Measurements from ENCODE around the gene CD3G. TPM values are rescaled to one million over a fixed set of nuclear protein-coding genes. Genes with fewer than 3 reads are reported as not detected.
A peak's percentile ranks its signal among the peaks of the same experiment; 100 is the strongest.
"Not testable (repeated sequence)": the region's sequence is repeated elsewhere in the genome, so short reads cannot be mapped to it uniquely, and the experiment has no call there.

Gene CD3G
- total RNA-seq, 1 experiment from 2014 or later = not detected

- H3K27me3 ChIP-seq (replicated peaks) = no peaks in the 10 kb centered on the region
- H3K9me3 ChIP-seq (replicated peaks) = no peaks in the 10 kb centered on the region
- no peak overlapping the region for H3K4me3 ChIP-seq
- no peak for DNase-seq (ENCODE audit: low read depth in 1 of 2, low spot score in 2 of 2)
- H3K36me3 ChIP-seq = peaks cover 7% of the 10 kb centered on the region
- no peak overlapping the region for H3K27ac ChIP-seq
- H3K4me1 ChIP-seq (replicated peaks) = no peaks in the 10 kb centered on the region
Observed at GRCh38 chr11:118374729-118375128, 30.6 kb downstream of the CD3G start.

GRCh38 chr11:118375978-118376377 is 31.8 kb downstream of the CD3G start:
- H3K9me3 ChIP-seq (replicated peaks) = no peaks in the 10 kb centered on the region
- H3K27me3 ChIP-seq (replicated peaks) = no peaks in the 10 kb centered on the region
- no peak overlapping the region for H3K27ac ChIP-seq
- DNase-seq (ENCODE audit: low read depth in 1 of 2, low spot score in 2 of 2) = no peak
- no peaks in the 10 kb centered on the region for H3K4me1 ChIP-seq (replicated peaks)
- H3K4me3 ChIP-seq = no peak overlapping the region
- H3K36me3 ChIP-seq = peaks cover 10% of the 10 kb centered on the region

GRCh38 chr11:118379497-118379896 is 35.4 kb downstream of the CD3G start:
- Histone ChIP-seq H3K4me3 (no peak overlapping the region), H3K9me3 (replicated peaks) (no peaks in the 10 kb centered on the region), H3K27me3 (replicated peaks) (no peaks in the 10 kb centered on the region), H3K27ac (no peak overlapping the region), H3K36me3 (peaks cover 18% of the 10 kb centered on the region; the same call in 1 of the 2 replicates), H3K4me1 (replicated peaks) (no peaks in the 10 kb centered on the region)
- DNase-seq (ENCODE audit: low read depth in 1 of 2, low spot score in 2 of 2) = no peak

- Histone ChIP-seq H3K4me3 (no peak overlapping the region), H3K4me1 (replicated peaks) (no peaks in the 10 kb centered on the region), H3K9me3 (replicated peaks) (no peaks in the 10 kb centered on the region), H3K36me3 (peaks cover 20% of the 10 kb centered on the region), H3K27me3 (replicated peaks) (no peaks in the 10 kb centered on the region), H3K27ac (no peak overlapping the region)
- no peak for DNase-seq (ENCODE audit: low read depth in 1 of 2, low spot score in 2 of 2)
Observed at GRCh38 chr11:118380571-118380970, 36.4 kb downstream of the CD3G start.

- Histone ChIP-seq H3K27ac (no peak overlapping the region), H3K4me3 (no peak overlapping the region), H3K36me3 (peaks cover 34% of the 10 kb centered on the region), H3K4me1 (replicated peaks) (no peaks in the 10 kb centered on the region), H3K9me3 (replicated peaks) (no peaks in the 10 kb centered on the region), H3K27me3 (replicated peaks) (no peaks in the 10 kb centered on the region)
- DNase-seq (ENCODE audit: low read depth in 1 of 2, low spot score in 2 of 2) = no peak
Observed at GRCh38 chr11:118382954-118383353, 38.8 kb downstream of the CD3G start.

GRCh38 chr11:118383657-118384056 is 39.5 kb downstream of the CD3G start:
- Histone ChIP-seq H3K4me1 (replicated peaks) (no peaks in the 10 kb centered on the region), H3K36me3 (peaks cover 34% of the 10 kb centered on the region), H3K4me3 (no peak overlapping the region)

GRCh38 chr11:118396097-118396501 is 52.0 kb downstream of the CD3G start:
- no peaks in the 10 kb centered on the region for H3K4me1 ChIP-seq (replicated peaks)
- H3K36me3 ChIP-seq = 0 out of 2 replicates have a peak, but pooled peaks cover 11% of the 10 kb centered on the region
- H3K27me3 ChIP-seq (replicated peaks) = no peaks in the 10 kb centered on the region
- H3K9me3 ChIP-seq (replicated peaks) = no peaks in the 10 kb centered on the region
- DNase-seq (ENCODE audit: low read depth in 1 of 2, low spot score in 2 of 2) = no peak
- no peak overlapping the region for H3K27ac ChIP-seq
- no peak overlapping the region for H3K4me3 ChIP-seq

More at GRCh38 chr11:118383657-118384056, 39.5 kb downstream of the CD3G start:
- no peak for DNase-seq (ENCODE audit: low read depth in 1 of 2, low spot score in 2 of 2)
- H3K27me3 ChIP-seq (replicated peaks) = no peaks in the 10 kb centered on the region
- no peak overlapping the region for H3K27ac ChIP-seq
- no peaks in the 10 kb centered on the region for H3K9me3 ChIP-seq (replicated peaks)

- H3K9me3 ChIP-seq (replicated peaks) = no peaks in the 10 kb centered on the region
- H3K4me1 ChIP-seq (replicated peaks) = no peaks in the 10 kb centered on the region
- H3K36me3 ChIP-seq = 0 out of 2 replicates have a peak, but pooled peaks cover 10% of the 10 kb centered on the region
- no peak for DNase-seq (ENCODE audit: low read depth in 1 of 2, low spot score in 2 of 2)
- no peak overlapping the region for H3K27ac ChIP-seq
- H3K4me3 ChIP-seq = no peak overlapping the region
- no peaks in the 10 kb centered on the region for H3K27me3 ChIP-seq (replicated peaks)
Observed at GRCh38 chr11:118397448-118397847, 53.3 kb downstream of the CD3G start.

- no peaks in the 10 kb centered on the region for H3K9me3 ChIP-seq (replicated peaks)
- no peaks in the 10 kb centered on the region for H3K4me1 ChIP-seq (replicated peaks)
- DNase-seq (ENCODE audit: low read depth in 1 of 2, low spot score in 2 of 2) = no peak
- no peaks in the 10 kb centered on the region for H3K27me3 ChIP-seq (replicated peaks)
- H3K27ac ChIP-seq = no peak overlapping the region
- H3K4me3 ChIP-seq = no peak overlapping the region
- H3K36me3 ChIP-seq = 0 out of 2 replicates have a peak, but pooled peaks cover 3% of the 10 kb centered on the region
Observed at GRCh38 chr11:118398791-118399559, 54.8 kb downstream of the CD3G start.

GRCh38 chr11:118401151-118401879 is 57.2 kb downstream of the CD3G start, which contains the start of gene ATP5MG:
ATP5MG (plus strand) TSS chr11:118401606; CDS start chr11:118401666, 60 bp downstream.
- Histone ChIP-seq H3K4me1 (replicated peaks) (no peaks in the 10 kb centered on the region), H3K36me3 (peaks cover 6% of the 10 kb centered on the region), H3K4me3 (peak within 1 kb of the TSS; percentile 68), H3K9me3 (replicated peaks) (no peaks in the 10 kb centered on the region), H3K27me3 (replicated peaks) (no peaks in the 10 kb centered on the region), H3K27ac (peak within 1 kb of the TSS; percentile 84)
- DNase-seq (ENCODE audit: low read depth in 1 of 2, low spot score in 2 of 2) = peak; percentile 81 to 93

- Histone ChIP-seq H3K27ac (peak overlapping the region; percentile 84), H3K9me3 (replicated peaks) (no peaks in the 10 kb centered on the region), H3K27me3 (replicated peaks) (no peaks in the 10 kb centered on the region), H3K4me3 (peak overlapping the region; percentile 68), H3K36me3 (peaks cover 10% of the 10 kb centered on the region), H3K4me1 (replicated peaks) (no peaks in the 10 kb centered on the region)
- peak in 1 of 2 experiments; percentile 16 for DNase-seq (ENCODE audit: low read depth in 1 of 2, low spot score in 2 of 2)
Observed at GRCh38 chr11:118401880-118402590, 57.9 kb downstream of the CD3G start.

GRCh38 chr11:118402594-118402993 is 58.5 kb downstream of the CD3G start:
- not testable (repeated sequence) for H3K9me3 ChIP-seq (replicated peaks); H3K27me3 ChIP-seq (replicated peaks); H3K4me1 ChIP-seq (replicated peaks); DNase-seq (ENCODE audit: low read depth in 1 of 2, low spot score in 2 of 2)
- Histone ChIP-seq H3K4me3 (peak overlapping the region; percentile 68), H3K27ac (peak overlapping the region; percentile 84), H3K36me3 (peaks cover 10% of the 10 kb centered on the region)

All from SJSA1 (cell line).